Activated CD4-positive, alpha-beta memory T cell treated with anti-CD3 and anti-CD28 coated beads for 36 hours (primary cell): ENCODE data around the gene SLC27A5. TPM values are rescaled to one million over a fixed set of nuclear protein-coding genes. Genes with fewer than 3 reads are reported as not detected.

Source experiments
- CTCF ChIA-PET: fragments of 350-600 bp; sonication (Branson Sonifier 250); formaldehyde crosslinking; loops from one replicate; lab custom pipeline; 2021; ENCODE audit warnings: antibody characterized with exemption, inconsistent platforms; lab: Charles Lee
- POLR2A ChIA-PET: fragments of 350-600 bp; sonication (Branson Sonifier 250); formaldehyde crosslinking; loops from one replicate; lab custom pipeline; 2021; ENCODE audit warnings: antibody characterized with exemption; lab: Charles Lee
- DNase-seq: peaks from one replicate; pipeline ENCODE4 v3.0.0-alpha.2; 2020
- H3K27ac Mint-ChIP-seq: one replicate; pipeline ENCODE4 v1.8.0; 2021; ENCODE audit warnings: mixed read lengths
- H3K27me3 Mint-ChIP-seq: one replicate; pipeline ENCODE4 v1.8.0; 2021; ENCODE audit warnings: mixed read lengths
- H3K36me3 Mint-ChIP-seq: one replicate; pipeline ENCODE4 v1.8.0; 2021; ENCODE audit warnings: mixed read lengths
- H3K4me1 Mint-ChIP-seq: one replicate; pipeline ENCODE4 v1.8.0; 2021; ENCODE audit warnings: low read depth, mixed read lengths
- H3K4me3 Mint-ChIP-seq: one replicate; pipeline ENCODE4 v1.8.0; 2021; ENCODE audit warnings: mild to moderate bottlenecking, mixed read lengths
- H3K9me3 Mint-ChIP-seq: one replicate; pipeline ENCODE4 v1.8.0; 2021; ENCODE audit warnings: mixed read lengths
- intact Hi-C: fragments of 100-400 bp; cut with micrococcal nuclease; formaldehyde crosslinking; loops from one replicate; pipeline ENCODE4 v1.15.1; 2023
- total RNA-seq, 2 experiments: library from RNA; stranded (reverse); gene quantifications; one replicate each; pipeline ENCODE4 v1.2.3, GENCODE V29; 2021

Gene SLC27A5
- total RNA-seq, 2 experiments from 2014 or later, result 16.7 to 17.0 TPM

- intact Hi-C loops, result loop anchor here (1.0 to 2.0 kb wide), 10 partner anchors 19 to 336 kb away; partner anchors contain the start of genes MZF1, TRIM28, ZNF274 and ZSCAN22
- Mint-ChIP-seq H3K36me3 (peaks cover 18% of the 10 kb centered on the region), H3K4me1 (peaks cover 34% of the 10 kb centered on the region), H3K27ac (peak overlapping the region; percentile 88), H3K27me3 (no peaks in the 10 kb centered on the region), H3K4me3 (peak overlapping the region; percentile 88), H3K9me3 (no peaks in the 10 kb centered on the region)
- POLR2A ChIA-PET, result interaction anchor here (0.6 to 4.1 kb wide), 8 partner anchors 13 to 60 kb away, joined by 3 to 35 read pairs (median 6); partner anchors contain the start of gene TRIM28
- CTCF ChIA-PET, result interaction anchor here (0.6 to 4.8 kb wide), 15 partner anchors 18 to 1236 kb away, joined by 3 to 65 read pairs (median 9); partner anchors contain the start of genes CHMP2A, TRIM28, UBE2M and ZNF135
- peak; percentile 34 for DNase-seq
Measured at GRCh38 chr19:58518256-58519086, 6.7 kb upstream of the SLC27A5 start.

GRCh38 chr19:58516964-58517833 is 5.4 kb upstream of the SLC27A5 start:
- POLR2A ChIA-PET, result interaction anchor here (0.6 to 4.1 kb wide), 2 partner anchors 12 to 27 kb away, joined by 3 to 35 read pairs; partner anchors contain the start of gene TRIM28
- CTCF ChIA-PET, result interaction anchor here (3.3 to 4.5 kb wide), 2 partner anchors 28 to 59 kb away, joined by 33 to 61 read pairs; partner anchors contain the start of gene TRIM28
- H3K36me3 Mint-ChIP-seq, result peaks cover 18% of the 10 kb centered on the region
- no peak for DNase-seq
- intact Hi-C loops, result no loop called here
- peaks cover 34% of the 10 kb centered on the region for H3K4me1 Mint-ChIP-seq
- no peaks in the 10 kb centered on the region for H3K9me3 Mint-ChIP-seq
- H3K27me3 Mint-ChIP-seq, result no peaks in the 10 kb centered on the region
- H3K27ac Mint-ChIP-seq, result no peak overlapping the region
- H3K4me3 Mint-ChIP-seq, result no peak overlapping the region

DNA sequence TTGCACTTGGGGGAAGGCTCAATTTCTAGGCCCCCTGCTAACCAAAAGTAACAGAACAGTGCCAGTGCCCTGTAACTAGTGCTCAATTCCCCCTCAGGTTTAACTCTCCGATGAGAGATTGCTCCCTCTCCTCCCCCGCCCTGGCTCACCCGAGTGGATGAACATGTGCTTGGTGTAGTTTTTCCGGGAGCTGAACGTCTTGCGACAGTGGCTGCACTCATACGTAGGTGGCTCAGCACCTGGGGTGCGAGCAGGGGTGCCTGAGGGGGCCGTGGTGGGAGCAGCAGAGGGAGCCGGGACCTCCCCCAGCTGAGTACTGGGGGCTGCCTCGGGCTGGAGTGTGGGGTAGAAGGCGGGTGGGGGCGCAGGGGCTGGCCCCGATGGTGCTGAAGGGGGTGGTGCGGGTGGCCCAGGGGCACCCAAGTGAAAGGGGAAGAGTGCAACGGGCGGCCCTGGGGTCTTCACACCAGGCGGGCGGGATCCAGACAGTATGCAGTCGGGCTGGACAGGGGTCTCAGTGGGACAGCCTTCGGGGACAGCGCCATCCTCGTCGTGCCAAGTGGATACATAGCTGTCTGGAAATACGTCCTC is 4.5 kb upstream of the SLC27A5 start:
- H3K36me3 Mint-ChIP-seq, result peaks cover 18% of the 10 kb centered on the region
- POLR2A ChIA-PET, result no interaction called here
- peak overlapping the region; percentile 50 for H3K4me3 Mint-ChIP-seq

DNA sequence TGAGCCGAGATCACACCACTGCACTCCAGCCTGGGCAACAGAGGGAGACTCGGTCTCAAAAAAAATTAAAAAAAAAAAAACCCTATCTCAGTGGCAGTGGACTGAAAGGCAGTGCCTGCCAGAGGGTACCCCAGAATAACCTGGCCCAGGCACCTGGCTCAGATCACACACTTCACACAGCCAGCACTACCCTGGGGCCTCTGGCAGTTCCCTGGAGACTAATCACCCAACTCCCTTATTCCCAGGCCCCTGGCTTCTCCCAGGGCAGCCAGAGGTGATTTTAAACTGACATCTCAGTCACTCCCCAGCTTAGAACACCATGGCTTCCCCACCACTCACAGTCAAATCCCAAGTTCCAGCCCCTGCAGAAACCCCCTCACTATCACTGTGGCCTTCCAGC is 3.5 kb upstream of the SLC27A5 start:
- H3K27me3 Mint-ChIP-seq, result no peaks in the 10 kb centered on the region
- H3K36me3 Mint-ChIP-seq, result peaks cover 18% of the 10 kb centered on the region
- H3K9me3 Mint-ChIP-seq, result no peaks in the 10 kb centered on the region
- DNase-seq, result no peak
- peak overlapping the region; percentile 83 for H3K4me3 Mint-ChIP-seq
- peaks cover 30% of the 10 kb centered on the region for H3K4me1 Mint-ChIP-seq
- H3K27ac Mint-ChIP-seq, result peak overlapping the region; percentile 38
- intact Hi-C loops, result no loop called here
- ChIA-PET CTCF (interaction anchor here (1.0 to 2.2 kb wide), 2 partner anchors 60 to 66 kb away, joined by 3 to 13 read pairs; no protein-coding TSS in a partner anchor), POLR2A (interaction anchor here (0.7 kb wide), 1 partner anchor 49 kb away, joined by 4 read pairs; no protein-coding TSS in a partner anchor)

More for the DNA sequence above, 4.5 kb upstream of the SLC27A5 start:
- Mint-ChIP-seq H3K27ac (no peak overlapping the region), H3K27me3 (no peaks in the 10 kb centered on the region), H3K4me1 (peaks cover 34% of the 10 kb centered on the region), H3K9me3 (no peaks in the 10 kb centered on the region)
- intact Hi-C loops, result no loop called here
- no peak for DNase-seq
- CTCF ChIA-PET, result no interaction called here

GRCh38 chr19:58514564-58515022 is 2.8 kb upstream of the SLC27A5 start:
- Mint-ChIP-seq H3K36me3 (peaks cover 17% of the 10 kb centered on the region), H3K27ac (peak overlapping the region; percentile 91), H3K9me3 (no peaks in the 10 kb centered on the region), H3K4me3 (peak overlapping the region; percentile 83), H3K4me1 (peaks cover 28% of the 10 kb centered on the region), H3K27me3 (no peaks in the 10 kb centered on the region)
- CTCF ChIA-PET, result interaction anchor here (0.6 to 2.5 kb wide), 37 partner anchors 10 to 296 kb away, joined by 3 to 43 read pairs (median 4); partner anchors contain the start of genes CHMP2A, MZF1, RNF225 and TRIM28
- DNase-seq, result no peak
- POLR2A ChIA-PET, result interaction anchor here (0.7 to 1.5 kb wide), 6 partner anchors 18 to 67 kb away, joined by 3 to 14 read pairs (median 4); partner anchors contain the start of gene TRIM28
- intact Hi-C loops, result loop anchor here (1.0 kb wide), 2 partner anchors 15 to 30 kb away; partner anchors contain the start of gene TRIM28

GRCh38 chr19:58513694-58514563 is 2.1 kb upstream of the SLC27A5 start:
- H3K36me3 Mint-ChIP-seq, result peaks cover 15% of the 10 kb centered on the region
- intact Hi-C loops, result loop anchor here (1.0 kb wide), 2 partner anchors 15 to 30 kb away; partner anchors contain the start of gene TRIM28
- H3K9me3 Mint-ChIP-seq, result no peaks in the 10 kb centered on the region
- H3K4me1 Mint-ChIP-seq, result peaks cover 26% of the 10 kb centered on the region
- peak overlapping the region; percentile 83 for H3K4me3 Mint-ChIP-seq
- H3K27me3 Mint-ChIP-seq, result no peaks in the 10 kb centered on the region
- peak; percentile 98 for DNase-seq
- CTCF ChIA-PET, result interaction anchor here (0.6 to 2.5 kb wide), 36 partner anchors 10 to 295 kb away, joined by 3 to 43 read pairs (median 4); partner anchors contain the start of genes CHMP2A, MZF1, RNF225 and TRIM28
- peak overlapping the region; percentile 91 for H3K27ac Mint-ChIP-seq
- POLR2A ChIA-PET, result interaction anchor here (0.6 to 1.5 kb wide), 7 partner anchors 18 to 67 kb away, joined by 3 to 14 read pairs (median 4); partner anchors contain the start of gene TRIM28

DNA sequence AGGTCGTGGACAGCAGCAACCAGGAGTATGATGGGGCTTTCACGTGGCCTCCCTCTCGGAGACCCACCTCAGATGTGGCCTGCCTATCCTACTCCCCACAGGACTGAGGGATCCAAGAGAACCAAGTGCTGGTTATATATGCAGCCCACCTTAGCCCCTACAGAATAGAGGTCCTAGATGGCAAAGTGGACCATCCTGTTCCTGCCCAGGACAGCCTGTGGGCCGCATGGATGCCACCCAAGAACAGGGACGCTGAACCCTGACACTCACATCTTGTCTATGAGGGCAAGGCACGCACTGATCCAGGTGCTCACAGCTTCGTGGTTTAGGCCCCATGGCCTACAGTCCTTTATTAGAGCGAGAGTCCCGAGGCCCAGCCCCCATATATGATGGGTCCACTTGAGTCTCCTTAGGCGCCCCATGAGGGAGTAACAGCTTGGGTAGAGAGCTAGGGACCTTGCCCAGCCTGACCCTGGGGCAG is 1.5 kb upstream of the SLC27A5 start:
- POLR2A ChIA-PET, result interaction anchor here (0.6 to 1.5 kb wide), 7 partner anchors 17 to 68 kb away, joined by 3 to 14 read pairs (median 4); partner anchors contain the start of gene TRIM28
- no peak for DNase-seq
- Mint-ChIP-seq H3K9me3 (no peaks in the 10 kb centered on the region), H3K36me3 (peaks cover 15% of the 10 kb centered on the region), H3K4me3 (peak overlapping the region; percentile 83), H3K4me1 (peaks cover 20% of the 10 kb centered on the region), H3K27ac (peak overlapping the region; percentile 91), H3K27me3 (no peaks in the 10 kb centered on the region)
- CTCF ChIA-PET, result interaction anchor here (1.0 to 2.5 kb wide), 20 partner anchors 9 to 285 kb away, joined by 3 to 43 read pairs (median 4); partner anchors contain the start of genes CHMP2A, ZNF324B, ZNF497 and ZNF544
- intact Hi-C loops, result no loop called here

GRCh38 chr19:58510084-58510862 is 1.5 kb downstream of the SLC27A5 start:
- ChIA-PET CTCF (interaction anchor here (1.7 kb wide), 1 partner anchor 10 kb away, joined by 6 read pairs; the partner anchor contains the start of gene ZBTB45), POLR2A (no interaction called here)
- no peak for DNase-seq
- no peak overlapping the region for H3K4me3 Mint-ChIP-seq
- H3K27ac Mint-ChIP-seq, result no peak overlapping the region
- peaks cover 12% of the 10 kb centered on the region for H3K9me3 Mint-ChIP-seq
- no peaks in the 10 kb centered on the region for H3K27me3 Mint-ChIP-seq
- intact Hi-C loops, result no loop called here
- peaks cover 6% of the 10 kb centered on the region for H3K4me1 Mint-ChIP-seq
- peaks cover 14% of the 10 kb centered on the region for H3K36me3 Mint-ChIP-seq

DNA sequence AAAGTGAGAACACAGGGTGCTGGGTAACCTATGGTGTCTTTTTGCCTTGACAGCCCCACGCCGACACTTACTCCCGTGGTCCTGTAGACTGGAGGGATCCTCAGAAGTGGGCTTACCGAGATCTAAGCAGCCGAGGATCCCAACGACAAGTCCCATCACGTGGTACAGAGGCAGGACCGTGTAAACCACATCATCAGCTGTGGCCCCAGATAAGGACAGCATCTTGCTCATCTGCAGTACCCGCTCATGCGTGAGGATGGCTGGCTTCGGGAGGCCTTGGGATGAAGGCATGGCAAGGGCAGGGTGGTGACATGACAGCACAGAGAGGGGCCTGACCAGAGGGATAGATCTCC is 2.1 kb downstream of the SLC27A5 start:
- Mint-ChIP-seq H3K4me3 (no peak overlapping the region), H3K9me3 (peaks cover 12% of the 10 kb centered on the region), H3K4me1 (peaks cover 3% of the 10 kb centered on the region), H3K36me3 (peaks cover 11% of the 10 kb centered on the region), H3K27me3 (no peaks in the 10 kb centered on the region), H3K27ac (no peak overlapping the region)
- no peak for DNase-seq
- ChIA-PET POLR2A (no interaction called here), CTCF (interaction anchor here (1.1 kb wide), 1 partner anchor 10 kb away, joined by 4 read pairs; the partner anchor contains the start of gene ZBTB45)
- intact Hi-C loops, result no loop called here
